ENCODE measurements around the gene FLYWCH1. TPM values are rescaled to one million over a fixed set of nuclear protein-coding genes. Genes with fewer than 3 reads are reported as not detected.

FLYWCH1 gene
- total and polyA plus RNA-seq, 2 of the 8 experiments (the other 6 are each of a cell fraction or from before 2014, with no cell fraction given), result 12.4 to 23.5 TPM

DNA sequence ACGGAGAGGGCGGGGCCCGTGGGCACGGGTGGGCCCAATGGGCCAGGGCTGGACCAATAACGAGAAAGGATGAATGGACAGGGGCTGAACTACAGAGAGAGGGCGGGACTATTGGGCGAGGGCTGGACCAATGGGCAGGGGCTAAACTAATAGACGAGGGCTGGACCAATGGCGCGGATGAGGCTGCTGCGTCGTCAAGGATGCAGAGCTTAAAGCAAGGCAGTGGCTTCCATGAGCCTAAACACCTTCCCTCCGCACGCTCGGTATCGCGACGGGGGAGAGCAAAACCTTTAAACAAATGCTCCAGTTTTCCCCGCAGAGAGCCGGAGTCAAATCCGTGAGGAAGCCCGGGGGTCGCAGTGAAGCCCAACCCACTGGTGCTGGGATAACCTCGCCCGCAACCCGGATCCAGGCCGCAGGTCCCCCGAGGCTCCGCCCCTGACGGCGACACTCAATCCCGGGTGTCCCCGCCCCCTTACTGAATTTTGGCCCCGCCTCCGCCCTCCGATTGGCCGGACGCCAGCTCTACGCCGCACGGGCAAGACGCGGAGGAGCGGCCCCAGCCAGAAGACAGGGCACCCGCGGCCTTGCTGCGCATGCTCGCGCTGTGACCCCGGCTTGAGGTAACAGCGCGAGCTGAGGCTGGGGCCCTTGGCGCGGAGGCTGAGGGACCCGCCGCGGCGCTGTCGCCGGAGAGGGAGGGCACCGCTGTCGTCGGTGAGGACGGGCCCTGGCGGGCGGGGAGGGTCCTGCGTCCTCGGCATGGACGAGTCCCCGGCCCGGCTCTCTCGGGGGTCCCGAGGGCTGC, 28.9 kb upstream of the FLYWCH1 start, which contains the start of gene FLYWCH2 (continued):
- peak; percentile 28; the same call in 1 of the 2 replicates for TF ChIP-seq GABPA (IDR thresholded peaks at IDR 0.05; ENCODE audit: borderline replicate concordance, insufficient read depth, low read length)
- TF ChIP-seq POLR2AphosphoS5 (IDR thresholded peaks at IDR 0.05; ENCODE audit: low read depth, low read length), result no peak; the same call in 1 of the 2 replicates
- TF ChIP-seq CHD2 (IDR thresholded peaks at IDR 0.05; ENCODE audit: low read length), result peak; percentile 77
- TF ChIP-seq POLR2A (IDR thresholded peaks at IDR 0.05; ENCODE audit: control extremely low read depth in 1 of 2, low read depth in 2 of 2, low read length in 2 of 2), result 0 out of 3 replicates have a peak, but pooled peaks of 1 of the 2 experiments have one; percentile 39
- no peak for TF ChIP-seq RAD21 (IDR thresholded peaks at IDR 0.05 in 1 of 2, conservative IDR thresholded peaks at IDR 0.05 in 1 of 2; ENCODE audit: low read depth in 2 of 2, low read length in 2 of 2)
- TF ChIP-seq, protein P1, sequence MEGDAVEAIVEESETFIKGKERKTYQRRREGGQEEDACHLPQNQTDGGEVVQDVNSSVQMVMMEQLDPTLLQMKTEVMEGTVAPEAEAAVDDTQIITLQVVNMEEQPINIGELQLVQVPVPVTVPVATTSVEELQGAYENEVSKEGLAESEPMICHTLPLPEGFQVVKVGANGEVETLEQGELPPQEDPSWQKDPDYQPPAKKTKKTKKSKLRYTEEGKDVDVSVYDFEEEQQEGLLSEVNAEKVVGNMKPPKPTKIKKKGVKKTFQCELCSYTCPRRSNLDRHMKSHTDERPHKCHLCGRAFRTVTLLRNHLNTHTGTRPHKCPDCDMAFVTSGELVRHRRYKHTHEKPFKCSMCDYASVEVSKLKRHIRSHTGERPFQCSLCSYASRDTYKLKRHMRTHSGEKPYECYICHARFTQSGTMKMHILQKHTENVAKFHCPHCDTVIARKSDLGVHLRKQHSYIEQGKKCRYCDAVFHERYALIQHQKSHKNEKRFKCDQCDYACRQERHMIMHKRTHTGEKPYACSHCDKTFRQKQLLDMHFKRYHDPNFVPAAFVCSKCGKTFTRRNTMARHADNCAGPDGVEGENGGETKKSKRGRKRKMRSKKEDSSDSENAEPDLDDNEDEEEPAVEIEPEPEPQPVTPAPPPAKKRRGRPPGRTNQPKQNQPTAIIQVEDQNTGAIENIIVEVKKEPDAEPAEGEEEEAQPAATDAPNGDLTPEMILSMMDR (IDR thresholded peaks at IDR 0.05; ENCODE audit: control extremely low read depth in 1 of 3, insufficient read depth in 1 of 3, low read depth in 1 of 3, low read length in 3 of 3), result no peak
- no peak for TF ChIP-seq JUND (IDR thresholded peaks at IDR 0.05; ENCODE audit: low read length)
- TF ChIP-seq KDM4A (IDR thresholded peaks at IDR 0.05; ENCODE audit: low read depth, low read length, severe bottlenecking), result peak; percentile 70
- no peak for TF ChIP-seq BACH1 (IDR thresholded peaks at IDR 0.05; ENCODE audit: low read length)
- peak; percentile 71 for TF ChIP-seq TAF1 (IDR thresholded peaks at IDR 0.05; ENCODE audit: low read depth, low read length)
- TF ChIP-seq SIX5 (IDR thresholded peaks at IDR 0.05; ENCODE audit: low read depth, low read length), result no peak
- peak; percentile 92 for TF ChIP-seq NRF1 (IDR thresholded peaks at IDR 0.05; ENCODE audit: low read depth, low read length)
- no peak for TF ChIP-seq MAFK (IDR thresholded peaks at IDR 0.05; ENCODE audit: low read depth, low read length)
- TF ChIP-seq YY1 (IDR thresholded peaks at IDR 0.05; ENCODE audit: low read depth, low read length), result 0 out of 2 replicates have a peak, but pooled peaks have one; percentile 45
- TF ChIP-seq, protein P2, sequence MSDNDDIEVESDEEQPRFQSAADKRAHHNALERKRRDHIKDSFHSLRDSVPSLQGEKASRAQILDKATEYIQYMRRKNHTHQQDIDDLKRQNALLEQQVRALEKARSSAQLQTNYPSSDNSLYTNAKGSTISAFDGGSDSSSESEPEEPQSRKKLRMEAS (IDR thresholded peaks at IDR 0.05), result peak; percentile 17; the same call in 1 of the 2 replicates
- TF ChIP-seq TBP (IDR thresholded peaks at IDR 0.05; ENCODE audit: low read depth, low read length), result peak; percentile 55; the same call in 1 of the 2 replicates
- TF ChIP-seq, protein P3, sequence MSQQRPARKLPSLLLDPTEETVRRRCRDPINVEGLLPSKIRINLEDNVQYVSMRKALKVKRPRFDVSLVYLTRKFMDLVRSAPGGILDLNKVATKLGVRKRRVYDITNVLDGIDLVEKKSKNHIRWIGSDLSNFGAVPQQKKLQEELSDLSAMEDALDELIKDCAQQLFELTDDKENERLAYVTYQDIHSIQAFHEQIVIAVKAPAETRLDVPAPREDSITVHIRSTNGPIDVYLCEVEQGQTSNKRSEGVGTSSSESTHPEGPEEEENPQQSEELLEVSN (IDR thresholded peaks at IDR 0.05), result peak; percentile 33
- TF ChIP-seq SP2 (IDR thresholded peaks at IDR 0.05; ENCODE audit: low read length), result peak; percentile 50; the same call in 1 of the 2 replicates
- TF ChIP-seq, protein P4, sequence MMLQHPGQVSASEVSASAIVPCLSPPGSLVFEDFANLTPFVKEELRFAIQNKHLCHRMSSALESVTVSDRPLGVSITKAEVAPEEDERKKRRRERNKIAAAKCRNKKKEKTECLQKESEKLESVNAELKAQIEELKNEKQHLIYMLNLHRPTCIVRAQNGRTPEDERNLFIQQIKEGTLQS (IDR thresholded peaks at IDR 0.05; ENCODE audit: insufficient read depth, low read depth, low read length), result no peak
- TF ChIP-seq SUZ12 (IDR thresholded peaks at IDR 0.05; ENCODE audit: low read length), result no peak

All from H1 (cell line).